HepG2 (cell line): Measurements from ENCODE around the gene TBC1D14. TPM values are rescaled to one million over a fixed set of nuclear protein-coding genes. Genes with fewer than 3 reads are reported as not detected.

Source experiments
- ARNT2 ChIP-seq: sonication (generic); formaldehyde crosslinking; IDR thresholded peaks from 2 replicates; pipeline ENCODE4 v1.8.0; 2022; ENCODE audit warnings: mild to moderate bottlenecking, low read depth, missing genetic modification reagents, moderate library complexity
- FOXP4 ChIP-seq: sonication (generic); formaldehyde crosslinking; IDR thresholded peaks from 2 replicates; pipeline ENCODE4 v1.4.0; 2020; ENCODE audit warnings: missing genetic modification reagents
- HNF4A ChIP-seq: sonication (generic); formaldehyde crosslinking; IDR thresholded peaks from 2 replicates; pipeline ENCODE4 v1.4.0; 2020; ENCODE audit warnings: missing genetic modification reagents
- KLF12 ChIP-seq: sonication (generic); formaldehyde crosslinking; IDR thresholded peaks from 2 replicates; pipeline ENCODE4 v1.4.0; 2020; ENCODE audit warnings: missing genetic modification reagents, borderline replicate concordance
- NFE2L2 ChIP-seq: fragments of 150-350 bp; IDR thresholded peaks from 2 replicates; pipeline ENCODE4 v1.6.1; 2014; ENCODE audit warnings: low read length
- SRY ChIP-seq: sonication (generic); formaldehyde crosslinking; IDR thresholded peaks from 2 replicates; pipeline ENCODE4 v1.8.0; 2022; ENCODE audit warnings: mild to moderate bottlenecking, missing genetic modification reagents
- ZBTB10 ChIP-seq: sonication (generic); formaldehyde crosslinking; IDR thresholded peaks from 2 replicates; pipeline ENCODE4 v1.4.0; 2020; ENCODE audit warnings: missing genetic modification reagents, borderline replicate concordance
- ZBTB44 ChIP-seq: sonication (generic); formaldehyde crosslinking; IDR thresholded peaks from 2 replicates; pipeline ENCODE4 v1.4.0; 2020; ENCODE audit warnings: missing genetic modification reagents
- polyA plus RNA-seq, 8 experiments: library from polyadenylated mRNA; depleted of rRNA in 3 of 8; stranded (reverse) in 7 of 8; unstranded in 1 of 8; fragments of >200 nt; fragmentation: Illumina TruSeq in 4 of 8; extraction: Trizol in 4 of 8; gene quantifications; 2 replicates each; pipeline versions ENCODE4 v1.2.1 to v1.2.3, GENCODE V29; 2011 to 2016; ENCODE audit warnings: low read depth in 4 of 8, missing spikeins in 1 of 8, mixed read lengths in 1 of 8; ENCODE audit not compliant: insufficient read depth in 1 of 8
- total RNA-seq, 5 experiments: library from RNA; depleted of rRNA; stranded (reverse); fragments of >200 nt; fragmentation: Illumina TruSeq; extraction: Trizol; gene quantifications; 2 replicates each; pipeline ENCODE4 v1.2.3, GENCODE V29; 2016; ENCODE audit warnings: low read depth in 1 of 5
- TF ChIP-seq, protein P1 (sequence below): sonication (generic); formaldehyde crosslinking; IDR thresholded peaks from 2 replicates; pipeline ENCODE4 v1.8.0; 2022; ENCODE audit warnings: mild to moderate bottlenecking, missing genetic modification reagents, moderate library complexity
- TF ChIP-seq, protein P2 (sequence below): sonication (generic); formaldehyde crosslinking; IDR thresholded peaks from 2 replicates; pipeline ENCODE4 v1.9.0; 2021; ENCODE audit warnings: missing genetic modification reagents, borderline replicate concordance
- TF ChIP-seq, protein P3 (sequence below): sonication (generic); formaldehyde crosslinking; IDR thresholded peaks from 2 replicates; pipeline ENCODE4 v1.5.1; 2020; ENCODE audit warnings: mild to moderate bottlenecking, missing genetic modification reagents
- TF ChIP-seq, protein P4 (sequence below): IDR thresholded peaks from 2 replicates; pipeline ENCODE4 v1.6.1; 2016; ENCODE audit warnings: mild to moderate bottlenecking

TBC1D14 gene
- total and polyA plus RNA-seq, 2 of the 13 experiments (the other 11 are each of a cell fraction or from before 2014, with no cell fraction given): 29.5 to 46.5 TPM

- TF ChIP-seq FOXP4 (no peak), ZBTB44 (CRISPR knock-in tag) (no peak), SRY (CRISPR knock-in tag) (peak; percentile 10; the same call in 1 of the 2 replicates), ZBTB10 (CRISPR knock-in tag) (0 out of 2 replicates have a peak, but pooled peaks have one; percentile 52), KLF12 (CRISPR knock-in tag) (peak; percentile 83; the same call in 1 of the 2 replicates), ARNT2 (peak; percentile 55; the same call in 1 of the 2 replicates), HNF4A (CRISPR knock-in tag) (no peak; the same call in 1 of the 2 replicates), NFE2L2 (no peak)
- TF ChIP-seq, protein P1, sequence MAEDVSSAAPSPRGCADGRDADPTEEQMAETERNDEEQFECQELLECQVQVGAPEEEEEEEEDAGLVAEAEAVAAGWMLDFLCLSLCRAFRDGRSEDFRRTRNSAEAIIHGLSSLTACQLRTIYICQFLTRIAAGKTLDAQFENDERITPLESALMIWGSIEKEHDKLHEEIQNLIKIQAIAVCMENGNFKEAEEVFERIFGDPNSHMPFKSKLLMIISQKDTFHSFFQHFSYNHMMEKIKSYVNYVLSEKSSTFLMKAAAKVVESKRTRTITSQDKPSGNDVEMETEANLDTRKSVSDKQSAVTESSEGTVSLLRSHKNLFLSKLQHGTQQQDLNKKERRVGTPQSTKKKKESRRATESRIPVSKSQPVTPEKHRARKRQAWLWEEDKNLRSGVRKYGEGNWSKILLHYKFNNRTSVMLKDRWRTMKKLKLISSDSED (CRISPR knock-in tag): no peak
- TF ChIP-seq, protein P2, sequence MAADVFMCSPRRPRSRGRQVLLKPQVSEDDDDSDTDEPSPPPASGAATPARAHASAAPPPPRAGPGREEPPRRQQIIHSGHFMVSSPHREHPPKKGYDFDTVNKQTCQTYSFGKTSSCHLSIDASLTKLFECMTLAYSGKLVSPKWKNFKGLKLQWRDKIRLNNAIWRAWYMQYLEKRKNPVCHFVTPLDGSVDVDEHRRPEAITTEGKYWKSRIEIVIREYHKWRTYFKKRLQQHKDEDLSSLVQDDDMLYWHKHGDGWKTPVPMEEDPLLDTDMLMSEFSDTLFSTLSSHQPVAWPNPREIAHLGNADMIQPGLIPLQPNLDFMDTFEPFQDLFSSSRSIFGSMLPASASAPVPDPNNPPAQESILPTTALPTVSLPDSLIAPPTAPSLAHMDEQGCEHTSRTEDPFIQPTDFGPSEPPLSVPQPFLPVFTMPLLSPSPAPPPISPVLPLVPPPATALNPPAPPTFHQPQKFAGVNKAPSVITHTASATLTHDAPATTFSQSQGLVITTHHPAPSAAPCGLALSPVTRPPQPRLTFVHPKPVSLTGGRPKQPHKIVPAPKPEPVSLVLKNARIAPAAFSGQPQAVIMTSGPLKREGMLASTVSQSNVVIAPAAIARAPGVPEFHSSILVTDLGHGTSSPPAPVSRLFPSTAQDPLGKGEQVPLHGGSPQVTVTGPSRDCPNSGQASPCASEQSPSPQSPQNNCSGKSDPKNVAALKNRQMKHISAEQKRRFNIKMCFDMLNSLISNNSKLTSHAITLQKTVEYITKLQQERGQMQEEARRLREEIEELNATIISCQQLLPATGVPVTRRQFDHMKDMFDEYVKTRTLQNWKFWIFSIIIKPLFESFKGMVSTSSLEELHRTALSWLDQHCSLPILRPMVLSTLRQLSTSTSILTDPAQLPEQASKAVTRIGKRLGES (CRISPR knock-in tag): 0 out of 2 replicates have a peak, but pooled peaks have one; percentile 28
- TF ChIP-seq, protein P3, sequence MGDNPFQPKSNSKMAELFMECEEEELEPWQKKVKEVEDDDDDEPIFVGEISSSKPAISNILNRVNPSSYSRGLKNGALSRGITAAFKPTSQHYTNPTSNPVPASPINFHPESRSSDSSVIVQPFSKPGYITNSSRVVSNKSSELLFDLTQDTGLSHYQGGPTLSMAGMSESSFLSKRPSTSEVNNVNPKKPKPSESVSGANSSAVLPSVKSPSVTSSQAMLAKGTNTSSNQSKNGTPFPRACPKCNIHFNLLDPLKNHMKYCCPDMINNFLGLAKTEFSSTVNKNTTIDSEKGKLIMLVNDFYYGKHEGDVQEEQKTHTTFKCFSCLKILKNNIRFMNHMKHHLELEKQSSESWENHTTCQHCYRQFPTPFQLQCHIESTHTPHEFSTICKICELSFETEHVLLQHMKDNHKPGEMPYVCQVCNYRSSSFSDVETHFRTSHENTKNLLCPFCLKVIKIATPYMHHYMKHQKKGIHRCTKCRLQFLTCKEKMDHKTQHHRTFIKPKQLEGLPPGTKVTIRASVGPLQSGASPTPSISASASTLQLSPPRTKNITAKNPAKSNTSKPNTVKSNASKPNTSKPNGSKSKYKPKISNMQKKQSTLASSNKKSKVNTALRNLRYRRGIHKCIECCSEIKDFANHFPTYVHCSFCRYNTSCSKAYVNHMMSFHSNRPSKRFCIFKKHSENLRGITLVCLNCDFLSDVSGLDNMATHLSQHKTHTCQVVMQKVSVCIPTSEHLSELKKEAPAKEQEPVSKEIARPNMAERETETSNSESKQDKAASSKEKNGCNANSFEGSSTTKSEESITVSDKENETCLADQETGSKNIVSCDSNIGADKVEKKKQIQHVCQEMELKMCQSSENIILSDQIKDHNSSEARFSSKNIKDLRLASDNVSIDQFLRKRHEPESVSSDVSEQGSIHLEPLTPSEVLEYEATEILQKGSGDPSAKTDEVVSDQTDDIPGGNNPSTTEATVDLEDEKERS: no peak
- TF ChIP-seq, protein P4, sequence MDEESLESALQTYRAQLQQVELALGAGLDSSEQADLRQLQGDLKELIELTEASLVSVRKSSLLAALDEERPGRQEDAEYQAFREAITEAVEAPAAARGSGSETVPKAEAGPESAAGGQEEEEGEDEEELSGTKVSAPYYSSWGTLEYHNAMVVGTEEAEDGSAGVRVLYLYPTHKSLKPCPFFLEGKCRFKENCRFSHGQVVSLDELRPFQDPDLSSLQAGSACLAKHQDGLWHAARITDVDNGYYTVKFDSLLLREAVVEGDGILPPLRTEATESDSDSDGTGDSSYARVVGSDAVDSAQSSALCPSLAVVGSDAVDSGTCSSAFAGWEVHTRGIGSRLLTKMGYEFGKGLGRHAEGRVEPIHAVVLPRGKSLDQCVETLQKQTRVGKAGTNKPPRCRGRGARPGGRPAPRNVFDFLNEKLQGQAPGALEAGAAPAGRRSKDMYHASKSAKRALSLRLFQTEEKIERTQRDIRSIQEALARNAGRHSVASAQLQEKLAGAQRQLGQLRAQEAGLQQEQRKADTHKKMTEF (CRISPR knock-in tag): no peak
These were observed 158.7 kb downstream of the TBC1D14 start (continued) for GRCh38 chr4:7068279-7068842.
